Breast epithelium (tissue), 3 donors: ENCODE measurements around the gene IQCE.

ENCODE experiments used
- CTCF ChIP-seq, 3 donors: fragments of 450-650 bp; IDR thresholded peaks; one replicate each; pipeline ENCODE4 v1.5.1; 2016 to 2017; ENCODE audit warnings: antibody characterized with exemption in 3 of 3, mild to moderate bottlenecking in 3 of 3, moderate library complexity in 3 of 3
- POLR2A ChIP-seq: fragments of 450-650 bp; IDR thresholded peaks from one replicate; pipeline ENCODE4 v1.6.1; 2016; ENCODE audit warnings: antibody characterized with exemption, mild to moderate bottlenecking, moderate library complexity

GRCh38 chr7:2613098-2613930 lies 54.5 kb downstream of the IQCE start:
- TF ChIP-seq CTCF (IDR thresholded peaks at IDR 0.05): no peak
- TF ChIP-seq POLR2A: no peak
